HG03442 (cell line): ENCODE data around the gene GLMN.

Source experiments
- ATAC-seq: cut with Tn5 transposase; IDR thresholded peaks from one replicate; pipeline ENCODE4 v1.9.1; 2021; ENCODE audit warnings: mild to moderate bottlenecking, moderate library complexity; ENCODE audit not compliant: unreplicated experiment

Gene GLMN

GRCh38 chr1:92203105-92203504 is 95.7 kb downstream of the GLMN start:
- no peak for ATAC-seq

GRCh38 chr1:92201973-92202372 is 96.8 kb downstream of the GLMN start:
- no peak for ATAC-seq
